H1 (cell line): Measurements from ENCODE around the gene C2CD4B. TPM values are rescaled to one million over a fixed set of nuclear protein-coding genes. Genes with fewer than 3 reads are reported as not detected.

Experiments used
- ATF3 ChIP-seq: IDR thresholded peaks from 2 replicates; pipeline ENCODE4 v1.6.1; 2011; ENCODE audit warnings: low read depth, mild to moderate bottlenecking, low read length; ENCODE audit not compliant: insufficient read depth
- FOSL1 ChIP-seq: IDR thresholded peaks from 2 replicates; pipeline ENCODE4 v1.6.1; 2011; ENCODE audit warnings: mild to moderate bottlenecking, low read depth, low read length, moderate library complexity; ENCODE audit not compliant: insufficient read depth
- SP1 ChIP-seq: IDR thresholded peaks from 2 replicates; pipeline ENCODE4 v1.6.1; 2011; ENCODE audit warnings: low read depth, low read length
- SRF ChIP-seq: IDR thresholded peaks from 2 replicates; pipeline ENCODE4 v1.6.1; 2011; ENCODE audit warnings: mild to moderate bottlenecking, low read depth, low read length, moderate library complexity
- polyA plus RNA-seq, 7 experiments: library from polyadenylated mRNA; depleted of rRNA in 3 of 7; stranded (reverse) in 5 of 7; unstranded in 2 of 7; fragments of >200 nt in 5 of 7; fragments of 200-250 nt in 2 of 7; gene quantifications; 1 replicate in 5 of 7; 2 replicates in 1 of 7; 4 replicates in 1 of 7; pipeline versions ENCODE4 v1.2.1 to v1.2.3, GENCODE V29; 2011 to 2013; ENCODE audit warnings: missing spikeins in 2 of 7, mixed read lengths in 2 of 7
- total RNA-seq: library from RNA; stranded (reverse); fragmentation: NEBNext Ultra II Directional; extraction: Animal tissue kit (Norgen Biotek cat#: 25700); gene quantifications from 2 replicates; pipeline ENCODE4 v1.2.1, GENCODE V29; 2021
- TF ChIP-seq, protein P1 (sequence below): IDR thresholded peaks from 2 replicates; pipeline ENCODE4 v1.6.1; 2012; ENCODE audit warnings: low read length, inconsistent platforms

Gene C2CD4B
- total and polyA plus RNA-seq, 2 of the 8 experiments (the other 6 are each of a cell fraction or from before 2014, with no cell fraction given), result 0.12 to 0.73 TPM

GRCh38 chr15:62209821-62210220 is 44.7 kb upstream of the C2CD4B start (continued):
- TF ChIP-seq, protein P1, sequence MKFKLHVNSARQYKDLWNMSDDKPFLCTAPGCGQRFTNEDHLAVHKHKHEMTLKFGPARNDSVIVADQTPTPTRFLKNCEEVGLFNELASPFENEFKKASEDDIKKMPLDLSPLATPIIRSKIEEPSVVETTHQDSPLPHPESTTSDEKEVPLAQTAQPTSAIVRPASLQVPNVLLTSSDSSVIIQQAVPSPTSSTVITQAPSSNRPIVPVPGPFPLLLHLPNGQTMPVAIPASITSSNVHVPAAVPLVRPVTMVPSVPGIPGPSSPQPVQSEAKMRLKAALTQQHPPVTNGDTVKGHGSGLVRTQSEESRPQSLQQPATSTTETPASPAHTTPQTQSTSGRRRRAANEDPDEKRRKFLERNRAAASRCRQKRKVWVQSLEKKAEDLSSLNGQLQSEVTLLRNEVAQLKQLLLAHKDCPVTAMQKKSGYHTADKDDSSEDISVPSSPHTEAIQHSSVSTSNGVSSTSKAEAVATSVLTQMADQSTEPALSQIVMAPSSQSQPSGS, result no peak
- TF ChIP-seq SRF (no peak), FOSL1 (no peak), SP1 (no peak), ATF3 (no peak)
